HL-60/S4 treated with retinoic acid at 250 ng/mL for 4 days and 3 days (cell line): ENCODE results near the gene MCM9.

Experiments used
- in situ Hi-C: fragments of 300-500 bp; cut with MboI; formaldehyde crosslinking; loops from 2 replicates; pipeline ENCODE4 v1.7.0; 2022; ENCODE audit warnings: low sequenced_read_pairs

MCM9 gene

GRCh38 chr6:118933855-118934460 lies 1.0 kb downstream of the MCM9 start:
- in situ Hi-C loops = no loop called here

DNA sequence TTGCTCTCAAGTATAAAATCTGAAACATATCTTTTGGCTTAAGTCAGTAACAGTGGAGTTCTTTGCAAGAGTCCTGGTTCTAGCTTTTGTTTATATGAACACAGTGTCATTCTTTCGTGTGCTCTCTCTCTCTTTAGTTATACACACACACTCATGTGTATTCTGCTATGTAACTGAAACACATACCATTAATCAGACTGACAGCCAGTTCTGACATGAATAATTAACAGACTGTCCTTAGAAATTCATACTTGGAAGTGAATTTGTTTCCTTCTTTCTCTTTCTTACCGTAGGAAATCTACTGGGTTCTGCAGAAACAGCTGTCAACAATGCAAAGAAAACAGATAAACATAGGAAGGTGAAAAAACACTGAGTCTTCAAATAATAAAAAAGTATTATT lies 2.5 kb downstream of the MCM9 start:
- in situ Hi-C loops = no loop called here

GRCh38 chr6:118931436-118931835 lies 3.5 kb downstream of the MCM9 start:
- in situ Hi-C loops = no loop called here

- in situ Hi-C loops = no loop called here
These were observed 4.3 kb downstream of the MCM9 start for GRCh38 chr6:118930680-118931079.

DNA sequence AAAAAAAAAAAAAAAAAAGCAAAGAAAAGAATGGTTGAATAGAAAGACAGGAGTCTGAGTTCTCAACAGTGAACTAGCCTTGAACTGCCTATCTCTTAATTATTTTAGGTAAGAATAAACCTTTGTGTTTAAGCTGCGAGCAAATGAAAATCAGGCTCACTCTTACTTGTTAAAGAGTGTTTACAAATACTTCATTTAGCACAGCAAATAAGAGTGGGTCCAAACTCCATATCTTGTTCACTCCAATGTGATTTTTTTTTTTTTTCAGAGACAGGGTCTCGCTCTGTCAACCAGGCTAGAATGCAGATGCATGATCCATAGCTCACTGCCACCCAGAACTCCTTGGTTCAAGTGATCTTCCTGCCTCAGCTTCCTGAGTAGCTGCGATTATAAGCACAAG lies 11.9 kb downstream of the MCM9 start:
- in situ Hi-C loops = no loop called here

DNA sequence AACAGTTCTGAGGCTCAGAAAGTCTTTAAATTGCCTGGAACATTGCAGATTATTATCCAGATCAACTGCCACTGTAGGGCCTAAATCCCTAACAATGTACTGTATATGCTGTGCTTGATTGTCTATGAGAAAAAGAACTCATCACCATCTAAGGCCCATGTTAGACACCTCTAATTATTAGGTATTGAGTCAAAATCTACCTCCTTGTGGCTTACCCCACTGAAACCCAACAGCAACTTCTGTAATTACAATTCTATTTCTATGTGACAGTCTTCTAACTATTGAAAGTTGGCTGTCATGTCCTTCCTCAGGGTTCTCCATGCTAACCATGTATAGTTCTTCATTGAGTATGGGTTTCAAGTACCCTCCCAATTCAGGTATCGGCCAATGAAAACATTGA lies 13.9 kb downstream of the MCM9 start:
- in situ Hi-C loops = no loop called here

DNA sequence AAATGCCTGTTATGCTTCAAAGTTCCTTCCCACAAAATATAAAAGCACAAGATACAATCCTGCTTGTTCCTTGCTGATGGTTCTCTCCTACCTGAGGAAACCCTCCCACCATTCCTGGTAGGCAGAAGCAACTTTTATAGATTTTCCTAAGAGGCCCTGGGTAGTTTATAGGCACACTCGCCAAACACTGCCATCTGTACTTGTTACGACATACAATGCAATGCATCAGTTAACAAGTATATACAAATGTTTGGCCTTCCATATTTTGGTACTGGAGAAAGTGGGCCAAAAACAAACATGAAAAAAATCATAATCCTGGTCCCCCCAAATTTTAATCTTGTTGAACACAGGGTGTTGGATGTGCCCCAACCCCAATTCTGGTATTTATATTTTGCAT lies 16.6 kb downstream of the MCM9 start:
- in situ Hi-C loops = no loop called here

DNA sequence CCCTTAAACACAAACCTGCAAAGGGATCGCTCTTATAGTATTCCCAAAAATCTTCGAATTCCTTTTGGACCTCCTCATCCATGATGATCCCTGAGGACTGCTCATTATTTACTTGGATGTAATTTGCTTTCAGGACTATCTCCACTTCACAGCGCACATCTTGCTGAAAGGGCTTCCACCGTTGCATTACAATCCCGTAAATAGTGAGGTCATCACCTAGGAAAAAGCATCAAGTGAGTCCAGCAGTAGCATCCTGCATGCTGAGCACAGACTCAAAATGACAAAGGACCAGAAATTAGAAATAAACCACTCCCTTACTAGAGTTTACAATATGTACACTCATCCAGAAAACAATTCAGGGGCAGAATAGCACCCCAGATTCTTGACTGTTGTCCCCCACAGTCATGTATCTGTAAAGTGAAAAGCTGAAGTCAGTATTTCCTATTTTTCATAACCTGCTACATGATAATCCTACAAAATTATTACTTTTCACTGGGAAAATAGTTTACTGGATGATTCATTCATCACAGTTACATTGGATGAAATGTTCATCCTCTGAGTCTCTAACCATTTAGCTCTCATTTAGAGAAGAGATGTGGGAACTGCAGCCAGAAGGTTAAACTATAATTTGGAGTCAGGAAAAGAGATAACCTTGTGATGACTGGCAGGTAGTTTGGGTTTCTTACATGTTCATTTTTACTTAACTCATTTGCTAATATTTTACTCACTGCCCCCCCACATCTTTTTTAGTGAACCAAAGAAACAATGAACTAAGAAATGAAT lies 17.2 kb downstream of the MCM9 start:
- in situ Hi-C loops = no loop called here

GRCh38 chr6:118914598-118914997 lies 20.4 kb downstream of the MCM9 start:
- in situ Hi-C loops = no loop called here

DNA sequence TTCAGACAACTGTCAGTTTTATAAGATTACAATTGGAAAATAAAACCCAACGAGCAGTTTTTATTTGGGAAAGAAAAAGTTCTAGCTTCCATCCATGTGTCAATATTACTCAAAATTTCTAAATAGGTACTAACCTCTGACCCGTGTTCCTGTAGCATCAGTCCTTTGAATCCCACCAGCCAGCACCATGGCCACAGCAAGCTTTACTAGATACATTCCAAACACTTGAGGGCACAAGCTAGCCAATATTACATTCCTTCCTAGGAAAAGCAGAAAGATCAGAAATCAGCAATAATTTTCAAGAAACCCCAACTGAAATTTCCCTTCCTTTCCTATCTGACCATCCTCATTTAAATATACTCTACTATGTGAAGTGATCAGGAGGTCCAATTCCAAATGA lies 21.8 kb downstream of the MCM9 start:
- in situ Hi-C loops = no loop called here

- in situ Hi-C loops = no loop called here
These were observed 22.3 kb downstream of the MCM9 start for GRCh38 chr6:118912646-118913045.

DNA sequence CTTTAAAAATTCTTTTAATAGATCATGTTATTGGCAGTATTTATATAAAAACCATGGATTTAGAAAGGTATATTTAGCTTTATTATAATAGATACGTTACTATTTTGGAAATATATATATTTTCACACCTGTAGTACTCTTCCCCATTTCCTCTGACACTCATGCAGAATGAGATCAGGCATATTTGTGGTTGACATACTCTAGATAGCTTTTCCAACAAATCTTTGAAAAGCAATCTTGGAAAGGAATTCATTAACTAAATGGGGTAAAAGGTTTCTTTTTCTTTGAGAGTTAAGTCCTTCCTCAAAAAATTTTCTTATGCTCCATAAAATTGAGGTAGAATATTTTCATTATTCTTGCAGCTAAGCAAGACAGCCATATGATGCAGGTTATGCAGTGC lies 26.5 kb downstream of the MCM9 start:
- in situ Hi-C loops = no loop called here

GRCh38 chr6:118905851-118906250 lies 29.1 kb downstream of the MCM9 start:
- in situ Hi-C loops = no loop called here

DNA sequence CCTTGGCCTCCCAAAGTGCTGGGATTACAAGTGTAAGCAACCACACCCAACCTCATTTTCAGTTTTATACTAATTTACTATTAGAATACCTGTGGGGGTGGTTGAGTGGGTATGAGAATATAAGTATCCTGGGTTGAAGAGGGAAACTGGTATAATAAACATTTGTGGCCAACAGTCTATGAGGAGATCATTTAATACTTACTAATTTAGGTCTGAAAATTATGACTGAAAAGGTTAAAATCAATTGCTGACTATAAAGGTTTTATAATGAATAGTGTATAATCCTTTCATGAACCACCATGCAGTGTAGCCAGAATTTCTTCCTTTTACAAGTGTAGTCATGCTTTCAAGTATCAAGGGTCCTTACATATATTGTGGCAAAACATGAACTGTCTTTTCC lies 29.9 kb downstream of the MCM9 start:
- in situ Hi-C loops = no loop called here

GRCh38 chr6:118903691-118904090 lies 31.3 kb downstream of the MCM9 start:
- in situ Hi-C loops = no loop called here

GRCh38 chr6:118903138-118903537 lies 31.8 kb downstream of the MCM9 start:
- in situ Hi-C loops = no loop called here

DNA sequence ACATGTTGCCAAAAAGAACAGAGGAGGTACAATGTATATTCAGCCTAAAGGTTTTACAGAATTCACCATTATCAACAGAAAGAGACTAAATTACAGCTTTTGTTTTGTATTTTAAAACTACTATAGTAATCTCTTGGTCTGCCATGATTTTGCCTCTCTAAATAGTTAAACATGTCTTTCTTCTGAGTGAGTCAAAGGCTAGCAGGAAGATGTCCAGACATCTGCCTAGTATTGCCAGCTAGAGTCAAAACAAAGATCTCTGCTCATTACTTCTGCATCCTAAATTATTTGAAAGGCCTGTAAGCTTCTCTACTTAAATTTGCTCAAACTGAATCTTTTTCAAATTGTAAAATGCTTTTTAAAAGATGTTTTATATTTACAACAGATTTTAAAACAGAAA lies 32.2 kb downstream of the MCM9 start:
- in situ Hi-C loops = no loop called here

GRCh38 chr6:118899948-118900347 lies 35.0 kb downstream of the MCM9 start:
- in situ Hi-C loops = no loop called here

DNA sequence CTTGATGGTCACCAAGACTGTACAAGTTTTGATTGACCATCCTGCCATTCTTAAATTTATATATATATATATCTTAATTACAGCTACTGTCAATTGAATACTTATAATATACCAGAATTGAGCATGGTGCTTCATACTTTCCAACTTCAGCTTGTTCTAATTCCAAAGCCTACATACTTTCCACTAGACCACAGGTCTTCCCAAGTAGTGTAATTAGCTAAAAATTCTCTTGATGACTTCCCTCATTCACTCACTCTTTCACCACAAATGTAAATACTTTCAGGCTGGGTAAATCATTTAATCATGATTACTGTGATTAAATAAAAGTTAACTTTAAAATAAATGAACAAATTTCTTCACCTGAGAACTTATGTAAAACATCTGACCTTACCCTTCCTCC lies 37.6 kb downstream of the MCM9 start:
- in situ Hi-C loops = no loop called here

DNA sequence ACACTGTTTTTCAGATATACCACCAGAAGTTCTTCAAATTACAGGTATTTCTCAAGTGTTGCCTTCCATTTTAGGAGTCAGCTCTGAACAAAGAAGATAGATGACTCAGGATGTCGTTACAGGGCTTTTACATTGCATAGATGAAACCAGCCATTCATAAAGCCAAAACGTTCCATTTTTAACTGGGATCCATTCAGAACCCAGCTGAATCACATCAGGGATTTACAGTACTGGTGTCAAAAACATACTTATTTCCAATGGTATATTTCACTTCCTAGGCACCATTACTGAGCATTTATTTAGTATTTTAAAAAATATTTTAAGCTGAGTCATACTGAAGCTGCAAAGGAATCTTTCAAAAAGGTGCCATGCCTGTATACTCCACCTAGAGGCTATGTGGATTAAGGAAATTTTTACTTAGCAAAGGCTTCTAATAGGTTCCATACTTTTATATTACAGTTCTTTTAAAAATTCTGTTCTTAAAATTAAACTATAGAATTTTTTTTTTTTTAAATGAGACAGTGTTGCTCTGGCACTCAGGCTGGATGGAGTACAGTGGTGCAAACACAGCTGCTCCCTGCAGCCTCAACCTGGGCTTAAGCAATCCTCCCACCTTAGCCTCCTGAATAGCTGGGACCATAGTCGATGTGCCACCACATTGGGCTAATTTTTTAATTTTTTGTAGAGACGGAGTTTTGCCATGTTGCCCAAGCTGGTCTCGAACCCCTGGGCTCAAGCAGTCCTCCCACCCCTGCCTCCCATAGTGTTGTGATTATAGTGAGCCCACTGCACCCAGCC lies 38.4 kb downstream of the MCM9 start:
- in situ Hi-C loops = no loop called here

- in situ Hi-C loops = no loop called here
These were observed 39.1 kb downstream of the MCM9 start for GRCh38 chr6:118895859-118896258.

DNA sequence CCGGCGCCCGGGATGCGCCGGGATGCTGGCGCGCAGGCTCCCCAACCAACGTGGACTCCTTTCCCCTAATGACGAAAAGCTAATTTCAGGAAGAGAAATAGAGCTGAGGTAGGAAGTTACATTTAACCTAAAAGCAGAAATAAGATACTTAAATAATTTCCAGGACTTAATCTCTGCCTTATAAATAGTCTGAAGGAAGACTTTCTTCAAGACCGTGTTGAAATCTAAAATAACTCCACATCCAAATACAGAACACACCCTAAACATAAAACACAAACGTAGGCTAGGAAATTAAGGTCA lies 39.7 kb downstream of the MCM9 start:
- in situ Hi-C loops = no loop called here
